ENCODE data around the gene DPH3.

The DPH3 gene

DNA sequence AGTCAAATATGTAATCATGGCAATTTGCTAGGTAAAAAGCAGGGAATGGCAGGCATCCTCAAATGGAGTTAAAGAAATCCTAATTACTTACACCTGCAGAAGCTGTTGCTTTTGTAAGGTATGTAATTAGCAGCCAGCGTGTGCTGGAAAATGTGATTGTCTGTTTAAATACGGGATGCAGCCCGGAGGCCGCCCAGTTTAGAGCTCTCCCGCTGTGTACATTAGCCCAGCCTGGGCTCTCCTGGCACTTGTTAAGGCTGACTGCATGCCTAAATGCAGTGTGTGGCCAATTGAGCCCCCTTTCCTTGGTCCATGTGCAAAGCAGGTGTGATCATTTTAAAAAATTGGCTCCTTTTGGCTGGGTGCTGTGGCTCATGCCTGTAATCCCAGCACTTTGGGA, 9.0 kb downstream of the DPH3 start:
- DNase-seq (ENCODE audit: low read depth in 2 of 2): no peak

DNA sequence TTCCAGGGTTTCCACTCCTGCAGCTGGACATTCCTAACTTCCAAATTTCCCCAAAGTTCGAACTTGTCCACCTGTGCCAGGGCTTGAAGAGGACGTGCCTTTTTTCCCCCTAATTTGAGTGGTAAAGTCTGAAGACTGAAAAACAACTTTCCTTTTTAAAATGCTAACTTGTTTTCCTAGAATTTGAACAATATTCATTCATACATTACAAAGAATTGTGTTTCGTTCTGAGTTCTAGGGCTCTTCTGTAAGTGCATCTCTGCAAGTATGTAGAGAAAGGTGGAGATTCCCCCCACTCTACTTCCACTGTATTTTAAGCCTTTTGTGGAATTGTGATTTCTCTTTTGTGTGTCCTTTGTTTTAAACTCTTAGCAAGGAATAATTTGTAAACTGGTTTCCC, 9.4 kb downstream of the DPH3 start:
- DNase-seq (ENCODE audit: low read depth in 2 of 2): no peak

DNA sequence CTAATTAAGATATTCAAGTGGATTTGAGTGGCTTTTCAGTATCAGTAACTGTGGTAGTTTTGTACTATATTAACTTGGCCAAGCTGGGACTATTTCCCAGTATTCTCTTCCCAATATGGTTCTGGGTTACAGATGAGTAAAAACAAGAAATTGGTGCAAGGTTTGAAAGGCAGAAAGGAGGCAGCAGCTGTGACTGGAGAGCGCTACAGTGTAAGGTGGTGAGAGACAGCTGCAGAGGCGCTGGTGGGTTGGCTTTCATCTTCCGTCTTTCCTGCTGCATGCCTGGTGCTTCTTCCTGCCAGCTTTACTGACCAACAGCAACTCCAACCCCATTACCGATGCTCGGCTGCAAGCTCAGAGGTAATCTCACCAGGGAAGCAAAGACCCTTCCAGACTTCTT, 9.8 kb downstream of the DPH3 start:
- no peak for DNase-seq (ENCODE audit: low read depth in 2 of 2)

DNA sequence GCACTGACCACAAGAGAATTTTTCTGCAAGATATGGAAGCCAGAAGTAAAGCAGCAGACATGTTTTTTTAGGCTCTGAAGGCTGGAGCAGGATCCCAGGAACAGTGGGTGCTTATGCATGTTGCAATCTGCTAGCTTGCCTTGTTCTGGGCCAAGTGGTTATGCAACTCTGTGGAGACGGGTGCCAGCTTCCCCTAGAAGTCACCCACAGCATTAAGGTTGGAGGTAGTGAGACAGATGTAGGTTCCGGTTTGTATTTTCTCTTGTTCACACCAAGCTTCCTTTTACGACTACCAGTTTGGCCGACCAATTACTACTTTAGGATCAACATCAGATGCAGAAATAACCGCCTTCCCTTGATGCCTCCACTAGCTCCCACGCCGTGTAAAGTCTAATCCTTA, 11.1 kb downstream of the DPH3 start:
- DNase-seq (ENCODE audit: low read depth in 2 of 2): no peak

DNA sequence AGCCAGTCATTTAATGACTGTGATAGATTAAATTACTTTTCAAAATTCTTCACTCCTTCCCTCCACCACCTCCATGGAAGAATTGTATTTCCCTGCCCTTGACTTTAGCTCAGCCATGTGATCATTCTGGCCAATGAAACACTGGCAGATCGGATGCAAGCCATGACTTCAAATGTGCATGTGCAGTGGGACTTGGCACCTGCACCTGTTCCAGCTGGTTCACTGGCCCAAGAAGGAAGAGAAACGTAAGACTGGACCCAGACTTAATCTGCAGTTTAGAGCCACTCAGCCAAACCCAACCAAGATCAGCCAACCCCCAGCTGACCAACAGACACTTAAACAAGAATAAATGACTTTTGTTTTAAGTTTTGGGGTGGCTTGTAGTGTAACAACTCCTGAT, 11.8 kb downstream of the DPH3 start:
- DNase-seq (ENCODE audit: low read depth in 2 of 2): no peak

DNA sequence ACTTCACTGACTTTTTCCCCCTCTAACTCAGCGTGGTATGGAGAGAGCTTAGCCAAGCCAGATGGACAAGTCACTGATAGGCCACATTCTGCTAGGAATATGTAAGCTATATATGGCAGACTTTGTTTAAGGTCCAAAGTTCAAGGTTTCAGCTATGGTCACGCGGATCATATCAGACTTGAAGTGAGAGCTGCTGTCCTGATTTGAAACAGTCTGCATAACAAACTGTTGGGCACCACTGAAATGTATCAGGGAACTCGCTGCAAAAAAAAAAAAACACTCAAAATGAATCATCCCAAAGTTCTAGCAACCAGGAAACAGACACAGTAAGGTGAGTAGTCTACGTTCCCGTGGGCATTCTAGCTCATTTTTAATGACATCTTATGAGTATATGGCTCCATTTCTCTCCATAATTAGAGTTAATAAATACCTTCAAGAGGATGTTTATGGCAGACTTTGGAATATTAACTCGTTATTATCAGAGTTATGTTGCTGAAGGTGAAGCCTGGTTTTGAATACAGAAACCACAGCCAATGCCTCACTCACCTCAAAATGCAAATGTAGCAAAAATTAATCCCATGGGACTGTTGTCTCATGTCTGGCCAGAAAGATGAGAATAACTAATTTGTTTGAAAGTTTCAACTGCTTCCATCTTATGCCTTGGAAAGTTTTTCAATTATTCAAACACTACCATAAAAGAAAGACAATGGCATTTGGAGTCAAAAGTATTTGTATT, 12.3 kb downstream of the DPH3 start:
- no peak for DNase-seq (ENCODE audit: low read depth in 2 of 2)

DNA sequence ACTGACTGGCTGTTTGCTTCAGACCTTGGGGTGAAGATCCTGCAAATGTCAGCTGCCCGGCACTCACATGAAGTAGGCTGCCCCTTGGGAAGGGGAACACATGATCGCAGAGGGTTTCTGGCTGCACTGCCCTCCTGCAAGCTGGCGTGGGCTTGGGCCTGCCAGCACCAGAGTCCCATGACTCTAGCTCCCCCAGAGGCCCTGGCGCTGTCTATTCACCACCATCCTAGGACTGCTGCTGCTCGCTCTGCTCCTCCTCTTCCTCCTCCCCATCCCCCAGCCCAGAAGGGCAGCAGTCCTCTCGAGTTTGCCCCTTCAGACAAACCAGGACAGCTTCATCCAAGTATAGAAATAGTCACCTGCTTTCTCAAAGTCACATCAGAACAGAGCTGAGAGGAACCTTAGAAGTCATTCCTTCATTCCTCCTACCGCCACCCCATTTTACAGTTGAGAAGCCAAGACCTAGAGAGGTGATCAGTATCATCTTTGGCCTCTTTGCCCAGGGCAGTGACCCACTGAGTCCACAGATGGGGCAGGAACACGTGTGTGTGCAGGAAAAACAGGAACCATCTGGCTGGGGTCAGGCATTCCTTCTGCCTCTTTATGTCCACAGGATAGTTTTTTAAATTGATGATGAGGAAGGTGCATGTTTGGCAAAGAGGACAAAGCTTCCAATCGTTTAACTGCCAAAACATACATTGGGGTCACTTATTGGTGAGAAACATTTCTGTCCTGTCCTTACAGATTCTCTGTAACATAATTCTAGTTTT, 13.2 kb downstream of the DPH3 start:
- no peak for DNase-seq (ENCODE audit: low read depth in 2 of 2)

DNA sequence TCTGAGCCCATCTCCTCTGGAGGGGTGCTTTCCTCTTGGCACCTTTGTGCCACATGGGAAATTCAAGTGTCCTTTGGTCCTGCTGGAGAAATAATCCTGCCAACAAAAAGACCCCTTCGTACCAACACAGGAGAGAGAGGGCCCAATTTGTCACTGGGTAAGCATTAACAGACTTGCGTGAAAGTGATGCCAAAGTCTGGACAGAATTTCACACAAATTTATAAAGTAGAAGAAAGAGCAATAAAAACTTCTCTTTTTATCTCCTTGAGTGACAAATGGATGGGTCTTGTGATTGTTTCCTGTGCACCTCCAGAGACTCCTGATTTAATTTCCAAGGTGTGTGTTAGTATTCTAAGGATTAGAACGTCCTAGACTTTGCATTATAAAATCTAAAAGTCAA, 14.9 kb downstream of the DPH3 start:
- no peak for DNase-seq (ENCODE audit: low read depth in 2 of 2)

DNA sequence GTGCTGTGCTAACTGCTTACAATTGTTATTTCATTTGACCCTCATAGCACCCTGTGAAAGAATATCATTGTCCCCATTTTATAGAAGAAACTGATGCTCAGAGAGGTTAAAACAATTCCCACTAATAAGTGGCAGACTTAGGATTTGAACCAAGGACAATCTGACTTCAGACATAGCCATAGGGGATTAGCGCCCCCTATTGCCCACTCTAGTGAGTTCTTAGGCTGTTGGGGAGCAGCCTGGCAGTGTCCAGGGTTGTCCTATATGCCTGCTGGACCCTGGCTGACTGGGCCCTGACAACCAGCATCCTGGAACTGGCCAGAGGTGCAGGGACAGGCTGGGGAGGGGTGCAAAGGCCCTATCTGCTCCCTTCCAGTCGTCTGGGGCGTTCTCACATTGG, 15.4 kb downstream of the DPH3 start:
- DNase-seq (ENCODE audit: low read depth in 2 of 2): no peak

DNA sequence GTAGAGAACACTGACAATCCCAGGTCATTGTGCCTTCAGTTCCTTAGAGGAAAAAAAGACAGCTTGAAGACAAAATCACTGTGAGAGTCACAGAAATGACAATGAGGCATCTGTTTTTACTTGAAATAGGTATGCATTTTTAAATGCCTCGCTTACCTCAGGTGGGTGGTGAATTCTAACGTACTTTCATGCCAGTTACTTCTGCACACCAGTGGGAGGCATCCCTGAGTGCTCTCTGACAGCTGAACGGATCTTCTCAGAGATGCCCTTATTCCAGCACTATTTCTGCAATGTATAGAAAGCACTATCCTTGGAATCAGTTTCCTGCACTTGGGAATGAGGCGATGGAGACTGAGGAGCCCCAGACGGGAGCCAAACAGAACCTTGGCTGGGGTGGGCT, 16.2 kb downstream of the DPH3 start:
- no peak for DNase-seq (ENCODE audit: low read depth in 2 of 2)

DNA sequence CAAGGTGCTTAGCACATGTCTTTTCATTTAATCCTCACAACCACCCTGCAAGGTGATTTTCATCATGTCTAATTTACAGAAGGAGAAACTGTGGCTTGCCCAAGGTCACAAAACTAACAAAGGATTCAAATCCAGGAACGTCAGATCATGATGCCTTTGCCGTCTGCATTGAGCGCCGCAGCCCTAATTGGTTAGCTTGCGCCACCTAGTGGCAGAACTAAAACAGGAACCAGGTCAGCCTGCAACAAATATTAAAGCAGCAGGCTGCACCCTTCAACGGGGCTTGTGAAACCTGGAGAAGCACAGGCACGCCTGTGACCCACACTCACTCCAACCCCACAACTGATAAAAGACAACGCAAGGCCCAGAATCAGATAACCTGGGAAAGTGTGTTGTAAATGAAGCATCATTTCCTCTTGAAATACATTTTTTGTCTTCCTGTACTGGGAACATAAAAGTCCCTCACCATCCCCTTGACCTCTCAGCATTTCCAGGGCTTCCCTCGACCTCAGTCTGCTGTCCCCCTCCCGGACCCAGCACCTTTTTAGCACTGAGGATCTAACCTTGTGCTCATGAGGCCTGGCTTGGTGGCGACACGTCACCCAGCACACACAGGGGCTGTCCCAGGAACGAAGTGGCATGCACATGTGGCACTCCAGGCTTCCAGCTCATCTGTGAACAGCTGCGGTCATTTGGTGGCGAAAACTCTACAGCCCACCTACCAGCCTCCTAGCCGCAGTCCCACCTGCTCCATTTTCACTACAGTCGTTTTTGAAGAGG, 17.3 kb downstream of the DPH3 start:
- DNase-seq (ENCODE audit: low read depth in 2 of 2): peak; percentile 50 to 75

DNA sequence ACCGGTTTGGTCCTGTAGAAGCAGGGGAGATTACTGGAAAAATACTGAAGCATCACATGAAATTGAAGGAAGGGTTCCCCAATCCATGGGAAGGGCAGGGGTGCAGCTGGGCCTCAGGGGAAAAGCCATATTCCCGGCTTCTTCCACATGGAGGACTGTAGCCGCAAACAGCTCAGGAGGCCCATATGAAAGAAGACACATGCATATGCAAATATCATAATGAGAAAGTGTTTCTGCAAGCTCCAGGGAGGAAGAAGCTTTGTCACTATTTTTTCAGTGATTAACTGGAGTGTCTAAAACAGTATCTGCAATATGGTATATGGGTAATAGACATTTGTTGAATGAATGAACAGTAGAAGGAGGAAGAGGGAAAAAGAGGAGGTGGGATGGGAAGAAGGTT, 19.1 kb downstream of the DPH3 start:
- DNase-seq (ENCODE audit: low read depth in 2 of 2): no peak

DNA sequence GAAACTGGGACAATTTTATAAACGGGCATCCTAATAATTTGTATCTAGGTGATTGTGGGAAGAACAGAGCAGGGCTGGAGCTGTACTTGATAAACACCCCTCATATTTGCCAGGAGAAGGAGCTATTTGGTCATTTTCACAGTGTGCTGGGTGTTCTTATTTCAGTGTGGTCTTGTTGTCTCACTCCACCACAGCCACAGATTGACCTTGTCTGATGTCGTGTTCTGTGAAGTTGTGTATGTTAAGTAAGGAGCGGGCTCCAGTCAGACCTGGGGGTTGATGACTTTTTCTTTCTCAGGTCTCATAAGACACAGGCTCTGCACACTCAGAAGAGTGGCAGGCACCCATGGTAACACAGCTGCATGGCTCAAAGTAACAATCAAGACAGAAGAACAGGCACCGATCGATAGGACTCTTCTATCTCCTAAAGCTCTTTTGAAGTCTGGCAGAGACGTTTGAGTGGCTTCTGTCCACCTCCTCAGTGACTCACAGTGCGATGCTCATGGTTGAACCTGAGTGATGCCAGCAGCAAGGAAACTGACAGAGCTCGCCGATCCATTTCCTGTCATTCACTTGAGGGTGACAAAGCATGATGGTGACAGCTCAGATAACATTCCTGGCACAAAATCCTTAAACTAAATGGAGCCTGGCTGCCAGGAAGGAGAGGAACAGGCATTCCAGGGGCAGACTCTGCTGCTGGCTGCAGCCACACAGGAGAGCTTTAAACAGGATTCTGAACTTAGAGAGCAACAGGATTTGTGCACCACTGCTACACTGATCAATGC, 20.8 kb downstream of the DPH3 start:
- DNase-seq (ENCODE audit: low read depth in 2 of 2): no peak

DNA sequence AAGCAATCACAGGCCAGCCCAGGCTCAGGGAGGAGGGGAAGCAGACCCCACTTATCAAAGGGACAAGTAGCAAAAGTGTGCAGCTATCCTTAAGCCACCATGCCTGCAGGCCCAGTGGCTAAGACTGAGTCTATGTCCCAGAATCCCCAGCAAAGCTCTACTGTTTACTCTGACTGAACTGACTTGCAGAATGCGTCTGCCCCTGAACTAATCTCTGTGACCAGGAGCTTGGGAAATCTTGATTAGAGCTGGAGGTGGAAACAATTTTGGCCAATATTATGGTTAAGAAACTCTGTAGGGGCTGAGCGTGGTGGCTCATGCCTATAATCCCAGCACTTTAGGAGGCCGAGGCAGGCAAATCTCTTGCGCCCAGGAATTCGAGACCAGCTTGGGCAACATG, 22.6 kb downstream of the DPH3 start:
- DNase-seq (ENCODE audit: low read depth in 2 of 2): no peak

DNA sequence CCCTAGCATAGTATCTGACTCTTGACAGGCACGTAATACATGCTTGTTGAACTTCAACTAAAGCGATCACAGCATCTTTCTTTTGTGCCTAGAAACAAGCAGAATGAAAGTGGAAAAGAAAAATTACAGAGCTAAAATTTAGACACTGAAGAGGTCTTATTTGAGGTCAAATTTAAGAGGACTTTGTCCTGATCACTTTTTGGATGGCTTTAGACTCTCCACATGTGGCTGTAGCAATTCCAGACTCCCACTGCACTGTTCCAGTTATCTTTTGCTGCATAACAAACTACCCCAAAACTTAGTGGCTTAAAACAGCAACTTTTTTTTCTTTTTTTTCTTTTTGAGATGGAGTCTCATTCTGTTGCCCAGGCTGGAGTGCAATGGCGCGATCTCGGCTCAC, 23.5 kb downstream of the DPH3 start:
- no peak for DNase-seq (ENCODE audit: low read depth in 2 of 2)

DNA sequence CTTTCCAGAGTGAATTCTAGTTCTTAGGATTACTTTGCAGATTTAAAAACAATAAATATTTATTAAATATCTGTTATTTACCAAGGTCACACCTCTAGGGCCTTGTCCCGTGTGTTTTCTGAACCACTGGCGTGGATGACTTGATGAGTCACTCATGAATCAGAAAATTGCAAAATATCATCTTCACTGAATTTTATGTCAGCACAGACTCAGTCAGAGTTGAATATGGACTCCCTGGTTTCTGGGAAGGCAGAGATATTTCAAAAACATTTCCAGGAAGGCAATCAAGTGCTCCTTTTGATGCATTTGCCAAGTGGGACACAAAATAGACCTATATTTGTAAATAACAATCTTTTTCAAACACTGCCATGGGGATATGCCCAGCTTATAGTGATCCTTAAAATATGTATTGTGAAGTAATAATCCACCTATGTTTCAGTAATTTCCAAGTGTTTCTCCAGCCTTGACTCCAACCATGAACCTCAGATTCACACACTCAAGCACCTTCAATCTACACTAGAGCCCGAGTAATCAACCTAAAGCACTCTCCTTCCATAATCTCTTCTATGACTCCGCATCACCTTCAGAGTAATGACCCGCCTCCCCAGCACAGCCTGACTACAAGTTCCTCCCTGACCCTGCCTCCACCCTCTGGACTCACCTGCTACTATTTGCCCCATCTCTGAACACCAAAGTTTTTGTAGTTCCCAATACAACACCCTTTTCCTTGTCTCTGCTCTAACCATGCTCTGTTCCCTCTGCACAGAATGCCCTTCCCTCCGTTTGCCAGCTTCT, 24.3 kb downstream of the DPH3 start:
- DNase-seq (ENCODE audit: low read depth in 2 of 2): no peak

DNA sequence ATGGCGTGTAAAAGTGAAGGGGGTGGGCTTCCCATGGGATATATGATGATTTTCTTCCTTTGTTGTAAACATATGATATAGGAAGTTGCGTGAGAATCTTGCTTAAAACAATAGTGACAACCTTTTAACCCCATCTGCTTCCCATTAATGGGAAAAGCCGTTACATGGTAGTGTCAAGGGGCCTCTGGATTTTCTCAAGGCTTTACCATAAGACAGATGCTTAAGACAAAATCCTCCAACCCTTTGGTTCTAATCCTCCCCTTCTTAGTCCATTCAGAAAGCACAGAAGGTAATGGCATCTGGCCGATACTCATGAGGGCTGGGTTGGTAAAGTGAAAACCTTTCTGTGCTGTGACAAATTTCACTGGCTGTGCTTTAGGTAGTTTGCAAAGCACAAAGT, 25.0 kb downstream of the DPH3 start:
- DNase-seq (ENCODE audit: low read depth in 2 of 2): no peak

DNA sequence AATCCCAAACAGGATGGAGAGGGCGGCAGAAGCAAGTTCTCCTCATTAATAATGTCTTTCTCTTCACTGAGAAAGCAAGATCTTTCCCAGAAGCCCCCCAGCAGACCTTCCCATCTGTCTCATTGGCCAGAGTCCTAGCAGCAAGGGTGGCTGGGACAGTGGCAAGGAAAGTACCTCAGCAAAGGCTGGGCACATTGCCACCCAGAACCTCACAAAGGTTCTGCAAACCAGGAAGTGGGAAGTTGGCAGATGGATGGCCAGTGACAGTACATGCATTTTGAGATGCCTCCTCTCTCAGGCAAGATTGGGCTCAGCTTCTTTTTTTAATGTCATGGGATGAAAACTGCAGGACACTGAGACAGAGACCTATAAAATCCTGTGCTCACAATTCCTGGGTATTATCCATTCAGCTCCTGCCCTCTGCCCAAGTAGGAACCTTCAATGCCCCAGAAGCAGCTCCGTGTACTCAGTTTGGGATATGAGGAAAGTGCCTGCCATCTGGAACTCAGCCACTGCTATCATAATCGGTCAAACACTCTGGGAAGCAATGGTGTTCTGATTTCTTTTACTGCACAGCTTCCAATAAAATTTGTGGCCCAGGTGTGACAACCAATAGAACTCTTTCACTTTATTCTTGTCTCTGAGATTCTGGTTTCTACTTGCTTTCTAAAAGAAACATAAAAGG, 25.5 kb downstream of the DPH3 start:
- DNase-seq (ENCODE audit: low read depth in 2 of 2): no peak

DNA sequence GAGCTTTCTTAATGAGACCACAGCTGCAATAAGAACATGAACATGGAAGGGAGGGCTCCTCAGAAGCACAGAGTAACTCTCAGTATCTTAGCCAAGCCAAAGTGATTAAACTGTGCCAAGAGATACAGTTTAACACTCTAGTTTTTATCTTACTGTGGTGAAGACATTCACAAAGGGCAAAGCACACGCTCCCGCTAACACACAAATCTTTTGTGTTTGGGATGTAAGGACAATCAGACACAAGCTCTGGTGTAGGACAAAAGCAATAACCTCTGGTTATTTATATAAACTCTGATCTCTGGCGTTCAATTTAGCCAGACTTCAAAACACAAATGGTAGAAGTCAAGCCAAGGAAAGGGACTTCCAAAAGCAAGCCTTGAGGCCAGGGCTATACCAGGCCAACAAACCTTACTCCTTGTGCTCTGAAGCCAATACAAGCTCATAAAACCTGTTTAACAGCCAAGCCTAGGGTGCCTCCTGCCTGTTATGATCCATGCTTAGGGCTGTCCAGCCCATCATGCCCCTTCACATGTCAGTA, 27.8 kb downstream of the DPH3 start:
- DNase-seq (ENCODE audit: low read depth in 2 of 2): no peak

DNA sequence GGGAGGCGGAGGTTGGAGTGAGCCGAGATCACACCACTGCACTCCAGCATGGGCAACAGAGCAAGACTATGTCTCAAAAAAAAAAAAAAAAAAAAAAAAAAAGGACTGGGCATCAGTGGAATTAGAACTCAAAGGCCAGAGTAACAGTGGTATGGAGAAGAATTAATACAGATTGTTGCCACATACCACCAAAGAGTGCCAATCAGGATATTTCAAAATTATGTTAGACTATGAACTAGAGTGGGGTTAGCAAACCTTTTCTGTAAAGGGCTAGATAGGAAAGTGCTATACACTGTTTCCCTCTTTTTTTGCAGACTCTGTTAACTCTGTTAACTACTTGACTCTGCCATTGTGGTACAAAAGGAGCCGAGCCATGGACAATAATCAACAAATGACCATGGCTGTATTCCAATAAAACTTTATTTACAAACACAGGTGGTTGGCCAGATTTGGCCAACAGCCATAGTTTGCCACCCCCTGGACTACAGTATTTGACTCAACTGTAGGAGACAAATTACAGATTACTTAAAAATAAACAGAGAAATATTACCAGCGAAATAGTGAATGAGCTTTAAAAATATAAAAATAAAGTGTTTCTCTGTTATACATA, 28.6 kb downstream of the DPH3 start:
- DNase-seq (ENCODE audit: low read depth in 2 of 2): no peak

Measured in stimulated activated CD4-positive, alpha-beta T cell treated with anti-CD3 and anti-CD28 coated beads, Interleukin-1b, Interleukin-23, amount 100 ng/mL, for 4 hours (primary cell).